ENCODE data around the gene RPL5. TPM values are rescaled to one million over a fixed set of nuclear protein-coding genes. Genes with fewer than 3 reads are reported as not detected.

The RPL5 gene
- total RNA-seq, 1 experiment from 2014 or later: 1,430 TPM

GRCh38 chr1:92842082-92843045 lies 10.5 kb downstream of the RPL5 start (continued):
- TF ChIP-seq ZNF532 (CRISPR knock-in tag; IDR thresholded peaks at IDR 0.05; ENCODE audit: borderline replicate concordance): no peak; the same call in 1 of the 2 replicates
- TF ChIP-seq ZNF281 (CRISPR knock-in tag; IDR thresholded peaks at IDR 0.05): no peak
- no peak for TF ChIP-seq FOXK1 (CRISPR knock-in tag; IDR thresholded peaks at IDR 0.05)
- TF ChIP-seq NR2C2 (CRISPR knock-in tag; IDR thresholded peaks at IDR 0.05): no peak
- TF ChIP-seq ZNF425 (CRISPR knock-in tag; conservative IDR thresholded peaks at IDR 0.05): peak; percentile 9
- no peak for TF ChIP-seq ZNF416 (CRISPR knock-in tag; IDR thresholded peaks at IDR 0.05)
- no peak for TF ChIP-seq RELA (CRISPR knock-in tag; IDR thresholded peaks at IDR 0.05; ENCODE audit: borderline replicate concordance)
- no peak for TF ChIP-seq TCF7 (CRISPR knock-in tag; IDR thresholded peaks at IDR 0.05; ENCODE audit: low read depth)
- peak; percentile 29; the same call in 1 of the 2 replicates for TF ChIP-seq NFATC4 (CRISPR knock-in tag; IDR thresholded peaks at IDR 0.05)

GRCh38 chr1:92843046-92843423 lies 11.2 kb downstream of the RPL5 start:
- peak overlapping the region; percentile 81 for H3K27ac Mint-ChIP-seq

More at GRCh38 chr1:92843046-92843423, 11.2 kb downstream of the RPL5 start:
- peak; percentile 74; the same call in 1 of the 2 replicates for TF ChIP-seq ERG (CRISPR knock-in tag; IDR thresholded peaks at IDR 0.05)
- peak; percentile 44 for TF ChIP-seq ZNF425 (CRISPR knock-in tag; conservative IDR thresholded peaks at IDR 0.05)
- TF ChIP-seq PRRX2 (CRISPR knock-in tag; IDR thresholded peaks at IDR 0.05): peak; percentile 84
- no peak for TF ChIP-seq USF1 (CRISPR knock-in tag; IDR thresholded peaks at IDR 0.05)
- peak; percentile 32; the same call in 1 of the 2 replicates for TF ChIP-seq ZNF671 (CRISPR knock-in tag; IDR thresholded peaks at IDR 0.05)
- no peak for TF ChIP-seq JUN (CRISPR knock-in tag; IDR thresholded peaks at IDR 0.05)
- peak; percentile 76 for TF ChIP-seq AR (CRISPR knock-in tag; IDR thresholded peaks at IDR 0.05)
- ChIA-PET CTCF (interaction anchor here (0.6 to 1.7 kb wide), 3 partner anchors 12 to 94 kb away, joined by 3 to 4 read pairs (median 3); no protein-coding TSS in a partner anchor), POLR2A (interaction anchor here (2.3 kb wide), 1 partner anchor 11 kb away, joined by 12 read pairs; the partner anchor contains the start of gene RPL5)
- H3K4me1 Mint-ChIP-seq: peaks cover 4% of the 10 kb centered on the region; the same call in 1 of the 2 replicates
- DNase-seq (ENCODE audit: low spot score) (no peak), ATAC-seq (peak; percentile 27; the same call in 1 of the 2 replicates)
- peaks cover 58% of the 10 kb centered on the region for H3K36me3 Mint-ChIP-seq
- no peak overlapping the region for H3K4me3 Mint-ChIP-seq
- H3K27me3 Mint-ChIP-seq (ENCODE audit: low read depth): no peaks in the 10 kb centered on the region
- no peaks in the 10 kb centered on the region for H3K9me3 Mint-ChIP-seq

Data from WTC11 (cell line).